GM12892 (cell line): ENCODE data around the gene IRGQ.

Experiments
- POLR2A ChIP-seq: IDR thresholded peaks from 2 replicates; pipeline ENCODE4 v1.6.1; 2011; ENCODE audit warnings: low read depth, low read length, control low read depth
- POLR2AphosphoS5 ChIP-seq: IDR thresholded peaks from 2 replicates; pipeline ENCODE4 v1.6.1; 2011; ENCODE audit warnings: low read depth, low read length, control low read depth
- TAF1 ChIP-seq: IDR thresholded peaks from 2 replicates; pipeline ENCODE4 v1.6.1; 2011; ENCODE audit warnings: low read depth, mild to moderate bottlenecking, control low read depth, low read length, borderline replicate concordance

- TF ChIP-seq POLR2AphosphoS5, result no peak
- TF ChIP-seq TAF1, result no peak
- TF ChIP-seq POLR2A, result no peak
Measured at GRCh38 chr19:43626838-43627237, 30.9 kb upstream of the IRGQ start.
